Vagina (tissue), 2 donors: ENCODE data around the gene ELAVL1. TPM values are rescaled to one million over a fixed set of nuclear protein-coding genes. Genes with fewer than 3 reads are reported as not detected.

Experiments
- DNase-seq, 2 donors: peaks; one replicate each; pipeline ENCODE4 v3.0.0-alpha.2; 2017; ENCODE audit errors: extremely low spot score in 2 of 2
- H3K27ac ChIP-seq: fragments of 200-600 bp; sonication (generic); one replicate; pipeline ENCODE4 v1.5.1; 2019
- H3K27me3 ChIP-seq: fragments of 200-600 bp; sonication (generic); one replicate; pipeline ENCODE4 v1.5.1; 2019
- H3K36me3 ChIP-seq, 2 donors: fragments of 200-600 bp; sonication (generic); one replicate each; pipeline ENCODE4 v1.5.1; 2017 to 2019
- H3K4me1 ChIP-seq: fragments of 200-600 bp; sonication (generic); one replicate; pipeline ENCODE4 v1.5.1; 2019
- H3K4me3 ChIP-seq, 2 donors: fragments of 200-600 bp; sonication (generic); 1 replicate in 1 of 2; 2 replicates in 1 of 2; pipeline ENCODE4 v1.5.1; 2016 to 2019
- H3K9me3 ChIP-seq: fragments of 200-600 bp; sonication (generic); one replicate; pipeline ENCODE4 v1.5.1; 2019
- POLR2A ChIP-seq, 2 donors: fragments of 450-650 bp; IDR thresholded peaks; one replicate each; pipeline ENCODE4 v1.6.1; 2017; ENCODE audit warnings: antibody characterized with exemption in 2 of 2, mild to moderate bottlenecking in 2 of 2, moderate library complexity in 2 of 2
- POLR2AphosphoS5 ChIP-seq, 2 donors: sonication (generic); formaldehyde crosslinking; IDR thresholded peaks; one replicate each; pipeline ENCODE4 v1.9.0; 2017; ENCODE audit warnings: antibody characterized with exemption in 2 of 2, mild to moderate bottlenecking in 2 of 2, low read depth in 1 of 2; ENCODE audit not compliant: insufficient read depth in 1 of 2
- intact Hi-C: fragments of 100-400 bp; cut with DNase I; formaldehyde crosslinking; loops from one replicate; pipeline ENCODE4 v1.15.1; 2023
- total RNA-seq: library from RNA; depleted of rRNA; stranded (reverse); fragments of >200 nt; gene quantifications from one replicate; pipeline ENCODE4 v1.2.3, GENCODE V29; 2016
- TF ChIP-seq, protein P1 (sequence below), 3 experiments: fragments of 450-650 bp in 2 of 3; fragments of 200-600 bp in 1 of 3; sonication (generic) in 1 of 3; IDR thresholded peaks; one replicate each; pipeline ENCODE4 v1.5.1; 2017 to 2019; ENCODE audit warnings: antibody characterized with exemption in 3 of 3, mild to moderate bottlenecking in 2 of 3, moderate library complexity in 2 of 3

The ELAVL1 gene
- total RNA-seq, 1 donor from 2014 or later: 40.5 TPM

- Histone ChIP-seq H3K27ac (no peak overlapping the region), H3K9me3 (no peaks in the 10 kb centered on the region), H3K4me3 (no peak overlapping the region), H3K27me3 (no peaks in the 10 kb centered on the region), H3K36me3 (peaks cover 2 to 82% of the 10 kb centered on the region in 2 donors), H3K4me1 (peaks cover 15% of the 10 kb centered on the region)
- DNase-seq: no peak
- no peak for TF ChIP-seq POLR2AphosphoS5 (IDR thresholded peaks at IDR 0.05; ENCODE audit: insufficient read depth in 1 of 2, low read depth in 1 of 2)
- TF ChIP-seq POLR2A (IDR thresholded peaks at IDR 0.05): no peak
- TF ChIP-seq, protein P1, sequence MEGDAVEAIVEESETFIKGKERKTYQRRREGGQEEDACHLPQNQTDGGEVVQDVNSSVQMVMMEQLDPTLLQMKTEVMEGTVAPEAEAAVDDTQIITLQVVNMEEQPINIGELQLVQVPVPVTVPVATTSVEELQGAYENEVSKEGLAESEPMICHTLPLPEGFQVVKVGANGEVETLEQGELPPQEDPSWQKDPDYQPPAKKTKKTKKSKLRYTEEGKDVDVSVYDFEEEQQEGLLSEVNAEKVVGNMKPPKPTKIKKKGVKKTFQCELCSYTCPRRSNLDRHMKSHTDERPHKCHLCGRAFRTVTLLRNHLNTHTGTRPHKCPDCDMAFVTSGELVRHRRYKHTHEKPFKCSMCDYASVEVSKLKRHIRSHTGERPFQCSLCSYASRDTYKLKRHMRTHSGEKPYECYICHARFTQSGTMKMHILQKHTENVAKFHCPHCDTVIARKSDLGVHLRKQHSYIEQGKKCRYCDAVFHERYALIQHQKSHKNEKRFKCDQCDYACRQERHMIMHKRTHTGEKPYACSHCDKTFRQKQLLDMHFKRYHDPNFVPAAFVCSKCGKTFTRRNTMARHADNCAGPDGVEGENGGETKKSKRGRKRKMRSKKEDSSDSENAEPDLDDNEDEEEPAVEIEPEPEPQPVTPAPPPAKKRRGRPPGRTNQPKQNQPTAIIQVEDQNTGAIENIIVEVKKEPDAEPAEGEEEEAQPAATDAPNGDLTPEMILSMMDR (IDR thresholded peaks at IDR 0.05): no peak
- intact Hi-C loops: no loop called here
Measured at GRCh38 chr19:7933828-7934725, 71.4 kb downstream of the ELAVL1 start.

DNA sequence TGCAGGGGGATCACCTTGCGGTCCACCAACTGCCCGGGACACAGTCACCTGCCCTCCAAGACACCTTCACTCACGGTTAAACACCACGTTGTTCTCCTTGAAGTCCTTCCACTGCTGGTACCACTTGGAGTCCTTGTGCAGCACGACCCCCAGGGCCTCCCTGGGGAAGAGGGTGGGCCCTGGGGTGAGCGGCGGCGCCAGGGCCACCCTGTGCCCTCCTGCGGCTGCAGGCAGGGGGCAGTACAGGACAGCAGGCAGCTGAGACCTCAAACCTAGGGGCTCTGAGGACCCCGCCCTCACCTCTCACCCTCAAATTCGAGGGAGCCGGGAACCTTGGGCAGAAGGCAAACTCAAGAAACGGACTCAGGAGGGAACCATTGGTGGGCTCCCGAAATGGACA is 72.0 kb downstream of the ELAVL1 start:
- intact Hi-C loops: no loop called here
- no peak overlapping the region for H3K27ac ChIP-seq
- no peak overlapping the region for H3K4me3 ChIP-seq
- no peak for DNase-seq
- no peaks in the 10 kb centered on the region for H3K27me3 ChIP-seq
- H3K36me3 ChIP-seq: peaks cover 2 to 81% of the 10 kb centered on the region in 2 donors
- no peaks in the 10 kb centered on the region for H3K9me3 ChIP-seq
- TF ChIP-seq POLR2AphosphoS5 (IDR thresholded peaks at IDR 0.05; ENCODE audit: insufficient read depth in 1 of 2, low read depth in 1 of 2): no peak
- no peak for TF ChIP-seq POLR2A (IDR thresholded peaks at IDR 0.05)
- TF ChIP-seq, protein P1 (IDR thresholded peaks at IDR 0.05): no peak
- H3K4me1 ChIP-seq: peaks cover 19% of the 10 kb centered on the region

- no peak for DNase-seq
- Histone ChIP-seq H3K9me3 (no peaks in the 10 kb centered on the region), H3K4me1 (peaks cover 24% of the 10 kb centered on the region), H3K27ac (no peak overlapping the region), H3K4me3 (no peak overlapping the region), H3K27me3 (no peaks in the 10 kb centered on the region), H3K36me3 (peaks cover 2 to 76% of the 10 kb centered on the region in 2 donors)
- TF ChIP-seq POLR2AphosphoS5 (IDR thresholded peaks at IDR 0.05; ENCODE audit: insufficient read depth in 1 of 2, low read depth in 1 of 2) (no peak), POLR2A (IDR thresholded peaks at IDR 0.05) (no peak)
- TF ChIP-seq, protein P1 (IDR thresholded peaks at IDR 0.05): no peak
- intact Hi-C loops: no loop called here
Measured at GRCh38 chr19:7932930-7933300, 72.5 kb downstream of the ELAVL1 start.

GRCh38 chr19:7932276-7932929 is 73.0 kb downstream of the ELAVL1 start:
- no peaks in the 10 kb centered on the region for H3K9me3 ChIP-seq
- no peak overlapping the region for H3K4me3 ChIP-seq
- peaks cover 2 to 71% of the 10 kb centered on the region in 2 donors for H3K36me3 ChIP-seq
- peaks cover 29% of the 10 kb centered on the region for H3K4me1 ChIP-seq
- TF ChIP-seq POLR2AphosphoS5 (IDR thresholded peaks at IDR 0.05; ENCODE audit: insufficient read depth in 1 of 2, low read depth in 1 of 2): no peak
- TF ChIP-seq POLR2A (IDR thresholded peaks at IDR 0.05): no peak
- TF ChIP-seq, protein P1 (IDR thresholded peaks at IDR 0.05): no peak
- intact Hi-C loops: no loop called here
- H3K27ac ChIP-seq: peak overlapping the region; percentile 96
- H3K27me3 ChIP-seq: no peaks in the 10 kb centered on the region
- DNase-seq: no peak
